OCI-LY3 (cell line): ENCODE data around the gene RPS24.

Experiments used
- H2AFZ ChIP-seq: fragments of 200-600, 300-600 bp; shearing (Covaris generic); 2 replicates; pipeline ENCODE4 v1.6.0; 2014; ENCODE audit warnings: antibody characterized with exemption, low read depth, low read length
- H3K27ac ChIP-seq: fragments of 200-600, 300-600 bp; sonication (generic); 2 replicates; pipeline ENCODE4 v1.5.1; 2014; ENCODE audit warnings: mild to moderate bottlenecking, low read length, moderate library complexity, mixed read lengths
- H3K27me3 ChIP-seq: fragments of 200-600, 300-600 bp; sonication (generic); 2 replicates; pipeline ENCODE4 v1.6.1; 2014; ENCODE audit warnings: low read depth, low read length, mixed read lengths
- H3K36me3 ChIP-seq: fragments of 200-600, 300-600 bp; sonication (generic); replicated peaks from 2 replicates; pipeline ENCODE3; 2014; ENCODE audit warnings: low read depth, low read length, mixed read lengths
- H3K4me1 ChIP-seq: fragments of 300-600, 200-600 bp; sonication (generic); 2 replicates; pipeline ENCODE4 v1.6.1; 2014; ENCODE audit warnings: low read length, mixed read lengths
- H3K4me2 ChIP-seq: fragments of 200-600, 300-600 bp; sonication (generic); 2 replicates; pipeline ENCODE4 v1.6.1; 2014; ENCODE audit warnings: low read length, mixed read lengths
- H3K4me3 ChIP-seq: fragments of 300-600, 200-600 bp; sonication (generic); 2 replicates; pipeline ENCODE4 v1.5.1; 2014; ENCODE audit warnings: antibody characterized with exemption, mild to moderate bottlenecking, low read length, moderate library complexity
- H3K79me2 ChIP-seq: fragments of 300-600, 200-600 bp; shearing (Covaris generic); 2 replicates; pipeline ENCODE4 v1.6.1; 2014; ENCODE audit warnings: mild to moderate bottlenecking, low read length, mixed read lengths
- H3K9ac ChIP-seq: fragments of 300-600, 200-600 bp; shearing (Covaris generic); 2 replicates; pipeline ENCODE4 v1.6.0; 2014; ENCODE audit warnings: mild to moderate bottlenecking, low read length, moderate library complexity
- H3K9me3 ChIP-seq: fragments of 200-600, 300-600 bp; shearing (Covaris generic); 2 replicates; pipeline ENCODE4 v1.6.1; 2014; ENCODE audit warnings: low read length, mixed read lengths; ENCODE audit not compliant: insufficient read depth
- H4K20me1 ChIP-seq: fragments of 200-600, 300-600 bp; sonication (generic); 2 replicates; pipeline ENCODE4 v1.6.1; 2016; ENCODE audit warnings: low read length, mixed read lengths; ENCODE audit not compliant: insufficient read depth
- CTCF ChIP-seq: fragments of 200-600, 300-600 bp; sonication (generic); IDR thresholded peaks from 2 replicates; pipeline ENCODE4 v1.5.1; 2014; ENCODE audit warnings: antibody characterized with exemption, low read length, low read depth
- EZH2phosphoT487 ChIP-seq: fragments of 200-600 bp; shearing (Covaris generic); IDR thresholded peaks from 2 replicates; pipeline ENCODE4 v1.6.1; 2018; ENCODE audit warnings: antibody characterized with exemption, mixed run types, low read depth

The RPS24 gene

DNA sequence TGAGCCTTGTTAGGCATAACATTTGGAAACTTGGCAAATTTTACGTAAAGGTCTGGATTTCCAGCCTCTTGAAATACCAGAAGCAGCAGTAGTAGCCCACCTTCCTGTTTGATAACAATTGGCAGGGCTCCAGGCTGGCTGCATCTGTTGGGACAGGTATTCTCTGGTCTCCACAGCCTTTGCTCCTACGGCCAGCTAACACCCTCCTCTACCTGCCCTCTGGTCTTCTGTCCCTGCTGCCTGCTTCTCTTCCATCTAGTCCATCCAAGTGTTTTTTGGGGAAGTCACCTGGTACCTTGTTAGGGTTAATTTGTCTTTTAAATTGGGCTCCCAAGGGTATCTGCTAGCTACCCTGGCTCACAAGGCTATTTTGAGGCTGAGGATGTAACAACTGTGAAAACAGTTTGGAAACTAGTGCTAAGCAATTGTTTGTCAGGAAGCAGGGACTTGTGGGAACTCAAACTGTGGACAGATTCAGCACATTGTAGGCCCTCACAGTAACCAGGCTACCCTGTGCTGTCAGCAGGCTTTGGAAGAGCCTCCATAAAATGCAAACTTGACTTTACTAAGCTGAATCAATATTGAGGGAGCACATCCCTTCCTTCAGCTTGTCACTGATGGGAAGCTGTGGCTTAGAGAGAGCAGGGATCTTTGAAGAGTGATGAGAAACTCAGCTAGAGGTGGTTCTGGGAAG lies 8.5 kb downstream of the RPS24 start:
- H4K20me1 ChIP-seq = peaks cover 61% of the 10 kb centered on the region
- H3K9me3 ChIP-seq = no peaks in the 10 kb centered on the region
- no peak overlapping the region for H3K4me2 ChIP-seq
- no peak overlapping the region for H3K9ac ChIP-seq
- peaks cover 48% of the 10 kb centered on the region for H3K36me3 ChIP-seq
- H3K4me3 ChIP-seq = no peak overlapping the region
- H3K79me2 ChIP-seq = peaks cover 39% of the 10 kb centered on the region
- no peak for TF ChIP-seq CTCF
- TF ChIP-seq EZH2phosphoT487 = no peak
- H2AFZ ChIP-seq = no peak overlapping the region
- H3K27me3 ChIP-seq = no peaks in the 10 kb centered on the region
- peak overlapping the region; percentile 8; the same call in 1 of the 2 replicates for H3K27ac ChIP-seq
- peaks cover 24% of the 10 kb centered on the region for H3K4me1 ChIP-seq

- Histone ChIP-seq H3K4me1 (peaks cover 28% of the 10 kb centered on the region), H3K9me3 (no peaks in the 10 kb centered on the region), H2AFZ (no peak overlapping the region), H3K4me3 (no peak overlapping the region), H3K9ac (no peak overlapping the region), H3K36me3 (peaks cover 43% of the 10 kb centered on the region), H3K27ac (peak overlapping the region; percentile 8; the same call in 1 of the 2 replicates), H4K20me1 (peaks cover 57% of the 10 kb centered on the region), H3K4me2 (no peak overlapping the region), H3K79me2 (peaks cover 34% of the 10 kb centered on the region), H3K27me3 (no peaks in the 10 kb centered on the region)
- TF ChIP-seq CTCF (no peak), EZH2phosphoT487 (no peak)
Observed at GRCh38 chr10:78042752-78043104, 9.1 kb downstream of the RPS24 start.

DNA sequence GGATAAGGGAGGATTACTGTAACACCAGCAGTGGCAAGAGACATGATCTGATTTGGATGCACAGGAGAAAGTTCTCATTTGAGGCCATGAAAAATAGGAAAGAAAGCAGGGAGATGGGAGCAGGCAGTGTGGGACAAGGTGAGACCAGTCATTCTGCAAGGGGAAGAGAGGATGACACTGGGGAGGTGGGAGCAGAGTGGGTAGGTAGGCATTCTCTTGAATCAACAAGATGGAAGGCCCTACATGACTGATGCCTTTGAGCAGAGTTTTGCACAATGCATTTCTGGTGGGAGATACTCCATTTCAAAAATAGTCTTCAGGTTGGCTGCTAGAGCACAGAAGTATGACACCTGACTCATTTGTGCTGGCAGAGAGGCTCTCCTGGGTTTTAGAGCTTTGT lies 10.5 kb downstream of the RPS24 start:
- peaks cover 29% of the 10 kb centered on the region for H3K4me1 ChIP-seq
- no peaks in the 10 kb centered on the region for H3K27me3 ChIP-seq
- H4K20me1 ChIP-seq = peaks cover 43% of the 10 kb centered on the region
- H2AFZ ChIP-seq = no peak overlapping the region
- no peaks in the 10 kb centered on the region for H3K9me3 ChIP-seq
- H3K79me2 ChIP-seq = peaks cover 19% of the 10 kb centered on the region
- H3K36me3 ChIP-seq = peaks cover 30% of the 10 kb centered on the region
- no peak for TF ChIP-seq EZH2phosphoT487
- TF ChIP-seq CTCF = no peak
- no peak overlapping the region for H3K4me3 ChIP-seq
- no peak overlapping the region for H3K4me2 ChIP-seq
- no peak overlapping the region for H3K9ac ChIP-seq
- H3K27ac ChIP-seq = peak overlapping the region; percentile 61

GRCh38 chr10:78044699-78045098 lies 11.0 kb downstream of the RPS24 start:
- H3K9ac ChIP-seq = no peak overlapping the region
- no peak overlapping the region for H3K4me3 ChIP-seq
- peaks cover 31% of the 10 kb centered on the region for H3K4me1 ChIP-seq
- no peak overlapping the region for H2AFZ ChIP-seq
- TF ChIP-seq EZH2phosphoT487 (no peak), CTCF (no peak)
- peaks cover 14% of the 10 kb centered on the region for H3K79me2 ChIP-seq
- H3K27ac ChIP-seq = peak overlapping the region; percentile 61
- H3K36me3 ChIP-seq = peaks cover 24% of the 10 kb centered on the region
- peak overlapping the region; percentile 56 for H3K4me2 ChIP-seq
- no peaks in the 10 kb centered on the region for H3K27me3 ChIP-seq
- H3K9me3 ChIP-seq = no peaks in the 10 kb centered on the region
- peaks cover 38% of the 10 kb centered on the region for H4K20me1 ChIP-seq
